ENCODE results near the gene DTNBP1. TPM values are rescaled to one million over a fixed set of nuclear protein-coding genes. Genes with fewer than 3 reads are reported as not detected.
A peak's percentile ranks its signal among the peaks of the same experiment; 100 is the strongest.

Gene DTNBP1
- total and polyA plus RNA-seq, 2 of the 8 experiments (the other 6 are each of a cell fraction or from before 2014, with no cell fraction given) = 13.5 to 22.1 TPM

GRCh38 chr6:15554728-15555100 is 108.1 kb downstream of the DTNBP1 start:
- Histone ChIP-seq H3K36me3 (ENCODE audit: control insufficient read depth in 2 of 4, insufficient read depth in 4 of 4, low read length in 3 of 4) (no peaks in the 10 kb centered on the region), H4K20me1 (replicated peaks in 1 of 2; ENCODE audit: control insufficient read depth in 1 of 2, insufficient read depth in 2 of 2, low read length in 2 of 2) (peaks cover 0 to 3% of the 10 kb centered on the region in 2 experiments), H3K23me2 (ENCODE audit: low read depth, low read length) (no peaks in the 10 kb centered on the region), H2BK5ac (ENCODE audit: low read depth, low read length) (no peak overlapping the region), H3K27ac (ENCODE audit: low read depth, low read length) (no peak overlapping the region), H3K27me3 (replicated peaks in 1 of 4; ENCODE audit: control insufficient read depth in 3 of 4, extremely low read depth in 1 of 4, insufficient read depth in 3 of 4, low read length in 3 of 4) (no peaks in the 10 kb centered on the region; a peak in 1 of 7 replicates), H3K9ac (replicated peaks in 1 of 4; ENCODE audit: extremely low read depth in 1 of 4, low read depth in 3 of 4, low read length in 3 of 4) (no peak overlapping the region), H3K4me1 (replicated peaks in 1 of 4; ENCODE audit: control insufficient read depth in 3 of 4, insufficient read depth in 4 of 4, low read length in 3 of 4) (peaks cover 0 to 12% (median 7%) of the 10 kb centered on the region in 4 experiments; a peak in 4 of 7 replicates), H4K91ac (replicated peaks; ENCODE audit: insufficient read length, low read length) (no peak overlapping the region), H3K18ac (ENCODE audit: extremely low read depth, low read length) (no peak overlapping the region), H4K5ac (ENCODE audit: insufficient read length, low read depth, low read length) (no peak overlapping the region), H3K79me1 (ENCODE audit: low read depth, low read length) (no peaks in the 10 kb centered on the region), H3K4ac (replicated peaks; ENCODE audit: insufficient read length, low read depth, low read length) (no peak overlapping the region), H2AK5ac (ENCODE audit: low read depth, low read length) (no peak overlapping the region), H3K4me2 (ENCODE audit: insufficient read depth in 1 of 2, low read depth in 2 of 2, low read length in 2 of 2) (no peak overlapping the region), H3K79me2 (ENCODE audit: control insufficient read depth in 1 of 2, insufficient read depth in 2 of 2, low read length in 2 of 2) (no peaks in the 10 kb centered on the region), H3K14ac (ENCODE audit: insufficient read length) (no peak overlapping the region), H2BK120ac (replicated peaks; ENCODE audit: low read depth, low read length) (no peak overlapping the region), H2AFZ (ENCODE audit: low read length) (no peak overlapping the region), H3K9me3 (ENCODE audit: insufficient read depth in 2 of 2, low read depth in 1 of 2, low read length in 1 of 2) (no peaks in the 10 kb centered on the region), H2BK15ac (ENCODE audit: low read length) (no peak overlapping the region), H4K8ac (ENCODE audit: extremely low read depth, insufficient read depth, low read length) (no peak overlapping the region), H3K23ac (ENCODE audit: insufficient read length) (no peak overlapping the region), H3K4me3 (ENCODE audit: extremely low read depth in 1 of 4, insufficient read depth in 2 of 4, low read depth in 3 of 4, low read length in 4 of 4) (no peak overlapping the region), H2BK12ac (ENCODE audit: low read depth, low read length) (0 out of 2 replicates have a peak overlapping the region, but pooled peaks have one; percentile 68), H3K56ac (replicated peaks; ENCODE audit: insufficient read length, low read depth, low read length) (no peak overlapping the region), H2BK20ac (ENCODE audit: low read length) (no peak overlapping the region)
- DNase-seq (ENCODE audit: low read depth in 1 of 2, low spot score in 2 of 2) (no peak), FAIRE-seq (no peak)
- TF ChIP-seq BRCA1 (IDR thresholded peaks at IDR 0.05; ENCODE audit: low read depth, low read length) (no peak), KDM5A (IDR thresholded peaks at IDR 0.05; ENCODE audit: low read length) (no peak), EGR1 (IDR thresholded peaks at IDR 0.05; ENCODE audit: borderline replicate concordance, low read depth, low read length) (no peak), CTBP2 (IDR thresholded peaks at IDR 0.05; ENCODE audit: borderline replicate concordance, insufficient read depth, insufficient read length, low read length) (no peak), POLR2A (IDR thresholded peaks at IDR 0.05; ENCODE audit: control extremely low read depth in 1 of 2, low read depth in 2 of 2, low read length in 2 of 2) (no peak), CBX8 (IDR thresholded peaks at IDR 0.05; ENCODE audit: borderline replicate concordance, low read depth, low read length) (no peak), GABPA (IDR thresholded peaks at IDR 0.05; ENCODE audit: borderline replicate concordance, insufficient read depth, low read length) (no peak), MAX (IDR thresholded peaks at IDR 0.05) (no peak), RNF2 (IDR thresholded peaks at IDR 0.05; ENCODE audit: borderline replicate concordance, low read depth, low read length, missing control alignments, poor library complexity, severe bottlenecking) (no peak), SUZ12 (IDR thresholded peaks at IDR 0.05; ENCODE audit: low read length) (no peak), TBP (IDR thresholded peaks at IDR 0.05; ENCODE audit: low read depth, low read length) (no peak)
- ChIA-PET POLR2A (ENCODE audit: partially characterized antibody) (no interaction called here), CTCF (ENCODE audit: partially characterized antibody) (no interaction called here)
- WGBS, 2 experiments (ENCODE audit: extremely low coverage in 1 of 2, insufficient coverage in 1 of 2, insufficient read length in 1 of 2, insufficient replicate concordance in 2 of 2, low coverage in 1 of 2, low lambda C conversion rate in 2 of 2, missing lambda C conversion rate in 1 of 2) = 93% methylated on average over 6 of the region's 6 CpGs; no CpG with 5 or more reads in 1 of the 2 experiments
